CD4-positive, alpha-beta T cell treated with Interleukin-15 for 4 hours (primary cell): ENCODE measurements around the gene C3orf70.

ENCODE experiments used
- DNase-seq: peaks from one replicate; pipeline ENCODE4 v3.0.0-alpha.2; 2020; ENCODE audit warnings: low spot score

The C3orf70 gene

GRCh38 chr3:185049710-185050109 lies 103.2 kb downstream of the C3orf70 start:
- no peak for DNase-seq

GRCh38 chr3:185046603-185047002 lies 106.3 kb downstream of the C3orf70 start:
- DNase-seq, result no peak

GRCh38 chr3:185046164-185046515 lies 106.7 kb downstream of the C3orf70 start:
- no peak for DNase-seq

GRCh38 chr3:185042312-185043050 lies 110.4 kb downstream of the C3orf70 start:
- no peak for DNase-seq

GRCh38 chr3:185041540-185041939 lies 111.3 kb downstream of the C3orf70 start:
- no peak for DNase-seq

GRCh38 chr3:185040425-185040824 lies 112.4 kb downstream of the C3orf70 start:
- DNase-seq, result no peak

GRCh38 chr3:185037801-185038200 lies 115.1 kb downstream of the C3orf70 start:
- DNase-seq, result no peak

- DNase-seq, result no peak
Measured at GRCh38 chr3:185030951-185031350, 121.9 kb downstream of the C3orf70 start.

GRCh38 chr3:185030399-185030798 lies 122.5 kb downstream of the C3orf70 start:
- no peak for DNase-seq

GRCh38 chr3:185029086-185029485 lies 123.8 kb downstream of the C3orf70 start:
- no peak for DNase-seq

- no peak for DNase-seq
Measured at GRCh38 chr3:185028121-185028520, 124.7 kb downstream of the C3orf70 start.
